Measurements from ENCODE around the gene KRTAP10-5. TPM values are rescaled to one million over a fixed set of nuclear protein-coding genes. Genes with fewer than 3 reads are reported as not detected.

KRTAP10-5 gene
- total RNA-seq, 1 experiment from 2014 or later = not detected

DNA sequence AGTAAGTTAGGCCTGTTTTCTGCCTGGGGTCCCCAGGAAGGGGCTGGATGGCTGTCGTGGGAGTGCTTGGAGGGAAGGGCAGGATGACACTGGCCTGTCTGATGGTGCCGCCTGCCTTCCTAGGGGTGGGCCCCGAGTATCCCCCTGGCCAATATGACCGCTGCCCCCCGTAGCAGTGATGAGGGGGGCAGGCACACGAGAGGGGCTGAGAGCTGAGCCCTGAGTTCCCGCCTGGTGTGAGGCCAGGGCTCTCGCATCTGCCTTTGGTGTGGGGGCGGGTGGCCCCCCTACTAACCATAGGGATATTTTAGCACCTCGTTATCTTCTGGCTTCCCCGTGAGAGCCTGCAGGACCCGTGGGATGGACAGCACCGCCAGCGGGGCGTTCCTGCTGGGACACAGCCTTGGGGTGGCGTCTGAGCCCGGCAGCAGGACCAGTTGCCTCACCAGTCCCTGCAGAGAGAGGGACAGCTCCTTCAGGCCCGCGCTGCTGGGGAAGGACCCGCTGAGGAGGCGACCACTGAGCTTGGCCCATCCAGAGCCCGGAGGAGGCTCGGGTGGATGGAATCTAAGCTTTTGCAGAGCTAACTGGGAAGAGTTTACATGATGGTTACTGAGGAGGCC, 50.8 kb downstream of the KRTAP10-5 start:
- intact Hi-C loops (cut with micrococcal nuclease; ENCODE audit: unreplicated experiment) = no loop called here
- no peaks in the 10 kb centered on the region for H3K4me1 ChIP-seq
- H3K27me3 Mint-ChIP-seq (ENCODE audit: insufficient read depth, unreplicated experiment) = peaks cover 6% of the 10 kb centered on the region
- H3K36me3 Mint-ChIP-seq (ENCODE audit: insufficient read depth, unreplicated experiment) = no peaks in the 10 kb centered on the region
- H3K36me3 ChIP-seq (ENCODE audit: control insufficient read depth, insufficient read depth, low read length) = no peaks in the 10 kb centered on the region
- no peaks in the 10 kb centered on the region for H3K4me1 Mint-ChIP-seq (ENCODE audit: low read depth, unreplicated experiment)
- ChIA-PET POLR2A (no interaction called here), CTCF (no interaction called here)
- H3K4me3 ChIP-seq (ENCODE audit: low read depth, low read length) = no peak overlapping the region
- H3K9me3 Mint-ChIP-seq (ENCODE audit: unreplicated experiment) = no peaks in the 10 kb centered on the region
- peak in 1 of 2 experiments; percentile 24 for DNase-seq
- TF ChIP-seq, protein P1, sequence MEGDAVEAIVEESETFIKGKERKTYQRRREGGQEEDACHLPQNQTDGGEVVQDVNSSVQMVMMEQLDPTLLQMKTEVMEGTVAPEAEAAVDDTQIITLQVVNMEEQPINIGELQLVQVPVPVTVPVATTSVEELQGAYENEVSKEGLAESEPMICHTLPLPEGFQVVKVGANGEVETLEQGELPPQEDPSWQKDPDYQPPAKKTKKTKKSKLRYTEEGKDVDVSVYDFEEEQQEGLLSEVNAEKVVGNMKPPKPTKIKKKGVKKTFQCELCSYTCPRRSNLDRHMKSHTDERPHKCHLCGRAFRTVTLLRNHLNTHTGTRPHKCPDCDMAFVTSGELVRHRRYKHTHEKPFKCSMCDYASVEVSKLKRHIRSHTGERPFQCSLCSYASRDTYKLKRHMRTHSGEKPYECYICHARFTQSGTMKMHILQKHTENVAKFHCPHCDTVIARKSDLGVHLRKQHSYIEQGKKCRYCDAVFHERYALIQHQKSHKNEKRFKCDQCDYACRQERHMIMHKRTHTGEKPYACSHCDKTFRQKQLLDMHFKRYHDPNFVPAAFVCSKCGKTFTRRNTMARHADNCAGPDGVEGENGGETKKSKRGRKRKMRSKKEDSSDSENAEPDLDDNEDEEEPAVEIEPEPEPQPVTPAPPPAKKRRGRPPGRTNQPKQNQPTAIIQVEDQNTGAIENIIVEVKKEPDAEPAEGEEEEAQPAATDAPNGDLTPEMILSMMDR (IDR thresholded peaks at IDR 0.05; ENCODE audit: insufficient read depth in 1 of 2, low read depth in 1 of 2, low read length in 1 of 2, severe bottlenecking in 1 of 2, unreplicated experiment in 1 of 2) = no peak
- no peaks in the 10 kb centered on the region for H3K27me3 ChIP-seq (replicated peaks; ENCODE audit: control insufficient read depth, insufficient read depth, low read length)
- peaks cover 4% of the 10 kb centered on the region for H3K9me3 ChIP-seq
- H3K27ac Mint-ChIP-seq (ENCODE audit: unreplicated experiment) = no peak overlapping the region
- H3K4me3 Mint-ChIP-seq (ENCODE audit: unreplicated experiment) = no peak overlapping the region
- no TSS peak for BruUV-seq (replicated peaks)

Other genes with a start within 250 kb of the KRTAP10-5 start
- 16.5 and 20.1 TPM in 2 replicates for gene CFAP410, start 241.2 kb downstream of the KRTAP10-5 start, total RNA-seq (2022)
- 0.07 and 0.20 TPM in 2 replicates for gene TRPM2, start 227.0 kb downstream of the KRTAP10-5 start, total RNA-seq (2022)
- gene LRRC3, start 125.1 kb downstream of the KRTAP10-5 start, total RNA-seq (2022) = 4.5 and 4.7 TPM in 2 replicates
- not detected in 2 replicates for gene KRTAP10-1, start 40.4 kb downstream of the KRTAP10-5 start, total RNA-seq (2022)
- not detected in 2 replicates for gene KRTAP10-2, start 29.1 kb downstream of the KRTAP10-5 start, total RNA-seq (2022)
- not detected in 2 replicates for gene KRTAP10-3, start 21.8 kb downstream of the KRTAP10-5 start, total RNA-seq (2022)
- gene KRTAP10-4, start 6.9 kb downstream of the KRTAP10-5 start, total RNA-seq (2022) = not detected in 2 replicates
- not detected in 2 replicates for gene KRTAP10-6, start 11.9 kb upstream of the KRTAP10-5 start, total RNA-seq (2022)
- gene KRTAP10-7, start 20.0 kb upstream of the KRTAP10-5 start, total RNA-seq (2022) = not detected in 2 replicates
- not detected in 2 replicates for gene KRTAP10-8, start 31.5 kb upstream of the KRTAP10-5 start, total RNA-seq (2022)
- gene KRTAP10-9, start 46.5 kb upstream of the KRTAP10-5 start, total RNA-seq (2022) = not detected in 2 replicates
- not detected in 2 replicates for gene KRTAP10-10, start 56.8 kb upstream of the KRTAP10-5 start, total RNA-seq (2022)
- not detected in 2 replicates for gene KRTAP10-11, start 65.8 kb upstream of the KRTAP10-5 start, total RNA-seq (2022)
- gene KRTAP12-4, start 74.1 kb upstream of the KRTAP10-5 start, total RNA-seq (2022) = not detected in 2 replicates
- gene KRTAP12-3, start 77.3 kb upstream of the KRTAP10-5 start, total RNA-seq (2022) = not detected in 2 replicates
- not detected in 2 replicates for gene KRTAP12-2, start 86.3 kb upstream of the KRTAP10-5 start, total RNA-seq (2022)
- gene KRTAP12-1, start 101.6 kb upstream of the KRTAP10-5 start, total RNA-seq (2022) = not detected in 2 replicates
- not detected in 2 replicates for gene KRTAP10-12, start 116.6 kb upstream of the KRTAP10-5 start, total RNA-seq (2022)
- gene TSPEAR, start 131.0 kb upstream of the KRTAP10-5 start, total RNA-seq (2022) = 0.12 and 0.32 TPM in 2 replicates
- gene UBE2G2, start 221.2 kb upstream of the KRTAP10-5 start, total RNA-seq (2022) = 91.3 and 103 TPM in 2 replicates
- 110 and 118 TPM in 2 replicates for gene SUMO3, start 237.5 kb upstream of the KRTAP10-5 start, total RNA-seq (2022)

All from Caco-2 (cell line).